T-cell (primary cell): ENCODE data around the gene DMKN. TPM values are rescaled to one million over a fixed set of nuclear protein-coding genes. Genes with fewer than 3 reads are reported as not detected.

Experiments used
- ATAC-seq, 4 experiments: fragments of 200-7000 bp in 3 of 4; fragments of 150-1000 bp in 1 of 4; cut with Tn5 transposase; replicated peaks in 1 of 4; 1 replicate in 3 of 4; 2 replicates in 1 of 4; pipeline ENCODE4 v1.10.0; 2021; ENCODE audit warnings: moderate library complexity in 3 of 4, mild to moderate bottlenecking in 2 of 4, moderate number of reproducible peaks in 1 of 4
- CTCF ChIA-PET, 2 donors: fragments of 300-600 bp; sonication (Branson Sonifier 250); formaldehyde crosslinking; loops; one replicate each; lab custom pipeline; 2022; ENCODE audit warnings: antibody characterized with exemption in 2 of 2; lab: Charles Lee
- POLR2A ChIA-PET, 2 donors: fragments of 300-600 bp; sonication (Branson Sonifier 250); formaldehyde crosslinking; loops; one replicate each; lab custom pipeline; 2022; ENCODE audit warnings: antibody characterized with exemption in 2 of 2; lab: Charles Lee
- DNase-seq, 35 experiments: peaks; one replicate each; pipeline versions ENCODE4 v3.0.0 to v3.0.0-alpha.2; 2013 to 2023
- H3K27ac ChIP-seq: one replicate; pipeline ENCODE4 v1.5.1; 2013; ENCODE audit warnings: low read length
- H3K27me3 ChIP-seq, 2 experiments: replicated peaks in 1 of 2; 1 replicate in 1 of 2; 2 replicates in 1 of 2; pipeline versions ENCODE4 v1.6.1 to v1.7.0; 2013; ENCODE audit warnings: low read length in 1 of 2, mixed read lengths in 1 of 2; ENCODE audit not compliant: control insufficient read depth in 2 of 2, insufficient read depth in 2 of 2; ENCODE audit errors: extremely low read depth in 1 of 2
- H3K36me3 ChIP-seq, 2 donors: 1 replicate in 1 of 2; 2 replicates in 1 of 2; pipeline versions ENCODE4 v1.6.1 to v1.7.0; 2013; ENCODE audit warnings: low read length in 1 of 2; ENCODE audit not compliant: control insufficient read depth in 2 of 2, insufficient read depth in 1 of 2; ENCODE audit errors: extremely low read depth in 1 of 2
- H3K4me1 ChIP-seq, 2 experiments: 1 replicate in 1 of 2; 2 replicates in 1 of 2; pipeline versions ENCODE4 v1.6.1 to v1.7.0; 2013; ENCODE audit warnings: low read length in 2 of 2, mixed read lengths in 1 of 2; ENCODE audit not compliant: insufficient read depth in 2 of 2, control insufficient read depth in 1 of 2; ENCODE audit errors: extremely low read depth in 1 of 2
- H3K4me3 ChIP-seq, 2 donors: 1 replicate in 1 of 2; 2 replicates in 1 of 2; pipeline versions ENCODE4 v1.5.1 to v1.7.0; 2013; ENCODE audit warnings: mild to moderate bottlenecking in 2 of 2, low read length in 1 of 2, moderate library complexity in 1 of 2; ENCODE audit not compliant: control insufficient read depth in 1 of 2; ENCODE audit errors: extremely low read depth in 1 of 2
- H3K9me3 ChIP-seq: 2 replicates; pipeline ENCODE4 v1.7.0; 2013
- H3K27ac Mint-ChIP-seq, 2 donors: one replicate each; pipeline ENCODE4 v1.8.0; 2020 to 2021; ENCODE audit warnings: mild to moderate bottlenecking in 2 of 2, mixed read lengths in 2 of 2
- H3K27me3 Mint-ChIP-seq, 2 donors: one replicate each; pipeline ENCODE4 v1.8.0; 2021 to 2022; ENCODE audit warnings: mixed read lengths in 2 of 2
- H3K36me3 Mint-ChIP-seq: one replicate; pipeline ENCODE4 v1.8.0; 2021; ENCODE audit warnings: mixed read lengths
- H3K4me1 Mint-ChIP-seq, 3 donors: one replicate each; pipeline ENCODE4 v1.8.0; 2020 to 2022; ENCODE audit warnings: mixed read lengths in 3 of 3, mild to moderate bottlenecking in 1 of 3
- H3K4me3 Mint-ChIP-seq, 3 donors: one replicate each; pipeline ENCODE4 v1.8.0; 2020 to 2022; ENCODE audit warnings: mild to moderate bottlenecking in 3 of 3, mixed read lengths in 3 of 3, moderate library complexity in 3 of 3
- H3K9me3 Mint-ChIP-seq, 3 donors: one replicate each; pipeline ENCODE4 v1.8.0; 2020 to 2022; ENCODE audit warnings: mixed read lengths in 3 of 3
- WGBS: methylation state at CpG from one replicate; pipeline ENCODE4 v1.1.5; 2013; ENCODE audit warnings: missing lambda C conversion rate; ENCODE audit not compliant: insufficient coverage; 5-methylcytosine and 5-hydroxymethylcytosine counted together
- total RNA-seq, 35 experiments: library from RNA in 6 of 35; stranded (reverse) in 6 of 35; fragments of 120-200 nt in 1 of 35; gene quantifications; one replicate each; pipeline versions ENCODE4 v1.2.1 to v1.2.4 and lab custom pipeline; 2013 to 2026

The DMKN gene
- total RNA-seq, 5 donors from 2014 or later (not counting 1 experiment from before 2014, with no cell fraction given): 1.8 to 2.3 (median 2.1) TPM; not detected in 1

GRCh38 chr19:35551091-35551810, 37.8 kb upstream of the DMKN start:
- no peak overlapping the region for H3K4me3 ChIP-seq
- no peak for ATAC-seq
- Mint-ChIP-seq H3K27ac (no peak overlapping the region), H3K4me3 (no peak overlapping the region), H3K27me3 (no peaks in the 10 kb centered on the region), H3K4me1 (peaks cover 23 to 27% (median 24%) of the 10 kb centered on the region in 3 donors), H3K9me3 (no peaks in the 10 kb centered on the region), H3K36me3 (peaks cover 10% of the 10 kb centered on the region)
- 90% methylated on average over 16 of the region's 21 CpGs for WGBS
- H3K36me3 ChIP-seq: peaks cover 3 to 7% of the 10 kb centered on the region in 2 donors
- H3K4me1 ChIP-seq: peaks cover 6 to 18% of the 10 kb centered on the region in 2 experiments
- no peak overlapping the region for H3K27ac ChIP-seq
- DNase-seq: no peak
- H3K9me3 ChIP-seq: no peaks in the 10 kb centered on the region
- no peaks in the 10 kb centered on the region for H3K27me3 ChIP-seq
- POLR2A ChIA-PET: no interaction called here
- CTCF ChIA-PET: interaction anchor here in 1 of 2 donors (0.7 kb wide), 1 partner anchor 1091 kb away, joined by 3 read pairs; no protein-coding TSS in a partner anchor

GRCh38 chr19:35549879-35550523, 36.6 kb upstream of the DMKN start:
- H3K9me3 ChIP-seq: no peaks in the 10 kb centered on the region
- H3K9me3 Mint-ChIP-seq: no peaks in the 10 kb centered on the region
- POLR2A ChIA-PET: interaction anchor here in 1 of 2 donors (0.5 kb wide), 1 partner anchor 110 kb away, joined by 13 read pairs; no protein-coding TSS in a partner anchor

GRCh38 chr19:35549174-35549788, 35.8 kb upstream of the DMKN start:
- Histone ChIP-seq H3K27me3 (no peaks in the 10 kb centered on the region), H3K4me3 (no peak overlapping the region), H3K27ac (no peak overlapping the region), H3K9me3 (no peaks in the 10 kb centered on the region), H3K4me1 (peaks cover 10 to 35% of the 10 kb centered on the region in 2 experiments), H3K36me3 (peaks cover 3 to 7% of the 10 kb centered on the region in 2 donors)
- no peaks in the 10 kb centered on the region for H3K27me3 Mint-ChIP-seq
- 33% methylated on average over 4 of the region's 6 CpGs for WGBS
- peak overlapping the region in 1 of 3 donors; percentile 44 for H3K4me3 Mint-ChIP-seq
- H3K27ac Mint-ChIP-seq: no peak overlapping the region
- H3K36me3 Mint-ChIP-seq: peaks cover 10% of the 10 kb centered on the region
- ATAC-seq: no peak
- DNase-seq: peak in 31 of 35 experiments; percentile 11 to 84 (median 46)
- no peaks in the 10 kb centered on the region for H3K9me3 Mint-ChIP-seq
- POLR2A ChIA-PET: no interaction called here
- CTCF ChIA-PET: interaction anchor here in 1 of 2 donors (0.6 kb wide), 1 partner anchor 1113 kb away, joined by 3 read pairs; no protein-coding TSS in a partner anchor
- peaks cover 34 to 37% (median 35%) of the 10 kb centered on the region in 3 donors for H3K4me1 Mint-ChIP-seq

More at GRCh38 chr19:35549879-35550523, 36.6 kb upstream of the DMKN start:
- Histone ChIP-seq H3K27me3 (no peaks in the 10 kb centered on the region), H3K27ac (no peak overlapping the region), H3K4me1 (peaks cover 7 to 27% of the 10 kb centered on the region in 2 experiments), H3K36me3 (peaks cover 3 to 7% of the 10 kb centered on the region in 2 donors), H3K4me3 (no peak overlapping the region)
- Mint-ChIP-seq H3K36me3 (peaks cover 10% of the 10 kb centered on the region), H3K27me3 (no peaks in the 10 kb centered on the region), H3K4me3 (no peak overlapping the region), H3K27ac (no peak overlapping the region), H3K4me1 (peaks cover 27 to 30% (median 28%) of the 10 kb centered on the region in 3 donors)
- DNase-seq (no peak), ATAC-seq (no peak)
- 92% methylated on average over 15 of the region's 15 CpGs for WGBS
- CTCF ChIA-PET: no interaction called here

GRCh38 chr19:35546532-35546931, 33.1 kb upstream of the DMKN start:
- H3K27ac ChIP-seq: peak overlapping the region; percentile 67

GRCh38 chr19:35545855-35546381, 32.5 kb upstream of the DMKN start:
- peak overlapping the region; percentile 83 to 89 (median 84) for H3K4me3 Mint-ChIP-seq
- peak in 30 of 35 experiments; percentile 19 to 65 (median 33) for DNase-seq
- POLR2A ChIA-PET: no interaction called here
- Histone ChIP-seq H3K27me3 (no peaks in the 10 kb centered on the region), H3K36me3 (peaks cover 3 to 7% of the 10 kb centered on the region in 2 donors), H3K27ac (peak overlapping the region; percentile 67), H3K4me1 (peaks cover 10 to 38% of the 10 kb centered on the region in 2 experiments), H3K9me3 (no peaks in the 10 kb centered on the region), H3K4me3 (peak overlapping the region; percentile 75 to 88)
- under 1% methylated on average over 26 of the region's 27 CpGs for WGBS
- CTCF ChIA-PET: no interaction called here
- H3K36me3 Mint-ChIP-seq: peaks cover 9% of the 10 kb centered on the region
- peaks cover 35 to 39% (median 39%) of the 10 kb centered on the region in 3 donors for H3K4me1 Mint-ChIP-seq
- ATAC-seq: peak; percentile 43 to 62 (median 52)
- H3K27me3 Mint-ChIP-seq: no peaks in the 10 kb centered on the region
- no peaks in the 10 kb centered on the region for H3K9me3 Mint-ChIP-seq
- peak overlapping the region; percentile 69 to 78 for H3K27ac Mint-ChIP-seq

More at GRCh38 chr19:35546532-35546931, 33.1 kb upstream of the DMKN start:
- H3K9me3 ChIP-seq: no peaks in the 10 kb centered on the region
- Mint-ChIP-seq H3K36me3 (peaks cover 10% of the 10 kb centered on the region), H3K27me3 (no peaks in the 10 kb centered on the region), H3K9me3 (no peaks in the 10 kb centered on the region), H3K4me3 (peak overlapping the region; percentile 83 to 89 (median 84)), H3K27ac (peak overlapping the region; percentile 69 to 78), H3K4me1 (peaks cover 35 to 39% (median 39%) of the 10 kb centered on the region in 3 donors)
- H3K27me3 ChIP-seq: no peaks in the 10 kb centered on the region
- ATAC-seq: no peak
- H3K4me1 ChIP-seq: peaks cover 10 to 38% of the 10 kb centered on the region in 2 experiments
- WGBS: 91% methylated on average over 6 of the region's 8 CpGs
- peak overlapping the region; percentile 75 to 88 for H3K4me3 ChIP-seq
- DNase-seq: no peak
- ChIA-PET POLR2A (no interaction called here), CTCF (no interaction called here)
- peaks cover 3 to 7% of the 10 kb centered on the region in 2 donors for H3K36me3 ChIP-seq
